Right lobe of liver (tissue), 6 donors: ENCODE results near the gene SARS1. TPM values are rescaled to one million over a fixed set of nuclear protein-coding genes. Genes with fewer than 3 reads are reported as not detected.

Experiments
- ATAC-seq, 4 donors: fragments of 200-7000 bp; cut with Tn5 transposase; one replicate each; pipeline ENCODE4 v1.9.1; 2020; ENCODE audit warnings: mild to moderate bottlenecking in 4 of 4, moderate library complexity in 4 of 4
- DNase-seq, 3 donors: peaks; one replicate each; pipeline ENCODE4 v3.0.0-alpha.2; 2020
- H3K27ac ChIP-seq, 3 donors: fragments of 200-600 bp; one replicate each; pipeline ENCODE4 v1.8.0; 2022
- H3K27me3 ChIP-seq, 2 donors: fragments of 200-600 bp; one replicate each; pipeline ENCODE4 v1.8.0; 2022
- H3K36me3 ChIP-seq, 4 donors: fragments of 200-600 bp; sonication (generic) in 1 of 4; one replicate each; pipeline versions ENCODE4 v1.5.1 to v1.8.0; 2017 to 2022; ENCODE audit warnings: control low read depth in 1 of 4
- H3K4me1 ChIP-seq, 4 donors: fragments of 200-600 bp; sonication (generic) in 1 of 4; one replicate each; pipeline versions ENCODE4 v1.5.1 to v1.8.0; 2017 to 2022; ENCODE audit warnings: control low read depth in 1 of 4
- H3K4me3 ChIP-seq, 3 donors: fragments of 200-600 bp; one replicate each; pipeline ENCODE4 v1.8.0; 2022
- H3K9me3 ChIP-seq, 4 donors: fragments of 200-600 bp; sonication (generic) in 1 of 4; one replicate each; pipeline versions ENCODE4 v1.5.1 to v1.8.0; 2017 to 2022; ENCODE audit warnings: control low read depth in 1 of 4
- POLR2A ChIP-seq: fragments of 450-650 bp; IDR thresholded peaks from one replicate; pipeline ENCODE4 v1.6.1; 2017; ENCODE audit warnings: antibody characterized with exemption, mild to moderate bottlenecking
- WGBS: methylation state at CpG from one replicate; pipeline ENCODE4 v1.1.6; 2018; ENCODE audit warnings: low coverage, low lambda C conversion rate; ENCODE audit not compliant: insufficient coverage; ENCODE audit errors: missing lambda C conversion rate; 5-methylcytosine and 5-hydroxymethylcytosine counted together
- intact Hi-C, 2 donors: fragments of 100-400 bp; cut with DNase I; formaldehyde crosslinking; loops; one replicate each; pipeline versions ENCODE4 v1.11.2 to v1.14.1; 2022
- total RNA-seq, 6 experiments: library from RNA; depleted of rRNA in 2 of 6; stranded (reverse); fragments of >200 nt in 2 of 6; fragmentation: NEBNext Ultra II Directional in 3 of 6; extraction: Animal tissue kit (Norgen Biotek cat#: 25700) in 3 of 6; gene quantifications; one replicate each; pipeline versions ENCODE4 v1.1.0 to v1.2.4, GENCODE V29; 2016 to 2023
- TF ChIP-seq, protein P1 (sequence below), 4 donors: fragments of 200-600 bp in 3 of 4; fragments of 450-650 bp in 1 of 4; IDR thresholded peaks; one replicate each; pipeline versions ENCODE4 v1.5.1 to v1.8.0; 2016 to 2022; ENCODE audit warnings: antibody characterized with exemption in 4 of 4, mild to moderate bottlenecking in 2 of 4
- donor health status: DM: no; HTN: yes; CAD: no.
- donor health status: DM: no; HTN: no; CAD: no.
- donor health status: DM: no; HTN: no; CAD: no.
- donor health status: DM: no; HTN: yes; CAD: no.
- donor health status: DM: no; HTN: yes; CAD: no.

SARS1 gene
- total RNA-seq, 6 experiments from 2014 or later = 73.5 to 123 (median 91.6) TPM

DNA sequence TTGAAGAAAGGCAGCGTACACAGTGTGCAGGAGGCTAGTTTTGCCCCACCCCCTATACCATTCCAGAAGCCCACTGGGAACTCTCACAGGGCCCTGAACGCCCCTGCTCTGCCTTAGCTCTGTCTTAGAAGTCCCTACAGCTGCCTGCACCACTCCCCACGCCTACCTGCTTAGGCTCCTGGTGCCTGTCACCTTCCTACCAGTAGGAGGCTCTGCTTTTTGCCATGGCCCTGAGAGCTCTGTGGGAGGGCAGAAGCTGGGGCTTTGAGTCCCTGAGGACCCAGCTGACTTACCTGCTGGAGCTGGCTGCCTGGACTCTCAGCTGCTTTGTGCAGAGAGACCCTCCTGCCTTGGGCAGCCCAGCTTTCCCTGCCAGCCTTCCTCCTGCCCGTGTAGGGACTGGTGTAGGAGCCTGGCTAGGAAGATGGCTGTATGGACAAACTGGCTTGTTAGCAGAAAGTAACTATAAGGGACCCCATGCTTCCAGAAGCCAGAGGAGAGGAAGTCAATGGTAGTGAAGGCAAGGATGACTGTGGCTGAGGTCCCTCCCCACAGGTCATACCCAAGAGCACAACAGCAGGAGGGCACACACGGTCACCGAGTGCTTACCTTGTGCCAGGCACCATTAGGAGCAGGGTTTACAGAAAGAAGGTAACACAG lies 25.8 kb downstream of the SARS1 start:
- Histone ChIP-seq H3K4me3 (no peak overlapping the region), H3K27ac (no peak overlapping the region), H3K4me1 (peaks cover 0 to 9% (median under 1%) of the 10 kb centered on the region in 4 donors), H3K27me3 (no peaks in the 10 kb centered on the region), H3K9me3 (no peaks in the 10 kb centered on the region), H3K36me3 (peaks cover 5 to 46% (median 26%) of the 10 kb centered on the region in 4 donors)
- intact Hi-C loops = no loop called here
- peak in 1 of 3 donors; percentile 44 for DNase-seq
- no peak for TF ChIP-seq POLR2A
- TF ChIP-seq, protein P1, sequence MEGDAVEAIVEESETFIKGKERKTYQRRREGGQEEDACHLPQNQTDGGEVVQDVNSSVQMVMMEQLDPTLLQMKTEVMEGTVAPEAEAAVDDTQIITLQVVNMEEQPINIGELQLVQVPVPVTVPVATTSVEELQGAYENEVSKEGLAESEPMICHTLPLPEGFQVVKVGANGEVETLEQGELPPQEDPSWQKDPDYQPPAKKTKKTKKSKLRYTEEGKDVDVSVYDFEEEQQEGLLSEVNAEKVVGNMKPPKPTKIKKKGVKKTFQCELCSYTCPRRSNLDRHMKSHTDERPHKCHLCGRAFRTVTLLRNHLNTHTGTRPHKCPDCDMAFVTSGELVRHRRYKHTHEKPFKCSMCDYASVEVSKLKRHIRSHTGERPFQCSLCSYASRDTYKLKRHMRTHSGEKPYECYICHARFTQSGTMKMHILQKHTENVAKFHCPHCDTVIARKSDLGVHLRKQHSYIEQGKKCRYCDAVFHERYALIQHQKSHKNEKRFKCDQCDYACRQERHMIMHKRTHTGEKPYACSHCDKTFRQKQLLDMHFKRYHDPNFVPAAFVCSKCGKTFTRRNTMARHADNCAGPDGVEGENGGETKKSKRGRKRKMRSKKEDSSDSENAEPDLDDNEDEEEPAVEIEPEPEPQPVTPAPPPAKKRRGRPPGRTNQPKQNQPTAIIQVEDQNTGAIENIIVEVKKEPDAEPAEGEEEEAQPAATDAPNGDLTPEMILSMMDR (IDR thresholded peaks at IDR 0.05) = peak; percentile 31 to 45 (median 38)
- 72% methylated on average over 6 of the region's 6 CpGs for WGBS
- ATAC-seq = peak; percentile 36 to 60 (median 56)

DNA sequence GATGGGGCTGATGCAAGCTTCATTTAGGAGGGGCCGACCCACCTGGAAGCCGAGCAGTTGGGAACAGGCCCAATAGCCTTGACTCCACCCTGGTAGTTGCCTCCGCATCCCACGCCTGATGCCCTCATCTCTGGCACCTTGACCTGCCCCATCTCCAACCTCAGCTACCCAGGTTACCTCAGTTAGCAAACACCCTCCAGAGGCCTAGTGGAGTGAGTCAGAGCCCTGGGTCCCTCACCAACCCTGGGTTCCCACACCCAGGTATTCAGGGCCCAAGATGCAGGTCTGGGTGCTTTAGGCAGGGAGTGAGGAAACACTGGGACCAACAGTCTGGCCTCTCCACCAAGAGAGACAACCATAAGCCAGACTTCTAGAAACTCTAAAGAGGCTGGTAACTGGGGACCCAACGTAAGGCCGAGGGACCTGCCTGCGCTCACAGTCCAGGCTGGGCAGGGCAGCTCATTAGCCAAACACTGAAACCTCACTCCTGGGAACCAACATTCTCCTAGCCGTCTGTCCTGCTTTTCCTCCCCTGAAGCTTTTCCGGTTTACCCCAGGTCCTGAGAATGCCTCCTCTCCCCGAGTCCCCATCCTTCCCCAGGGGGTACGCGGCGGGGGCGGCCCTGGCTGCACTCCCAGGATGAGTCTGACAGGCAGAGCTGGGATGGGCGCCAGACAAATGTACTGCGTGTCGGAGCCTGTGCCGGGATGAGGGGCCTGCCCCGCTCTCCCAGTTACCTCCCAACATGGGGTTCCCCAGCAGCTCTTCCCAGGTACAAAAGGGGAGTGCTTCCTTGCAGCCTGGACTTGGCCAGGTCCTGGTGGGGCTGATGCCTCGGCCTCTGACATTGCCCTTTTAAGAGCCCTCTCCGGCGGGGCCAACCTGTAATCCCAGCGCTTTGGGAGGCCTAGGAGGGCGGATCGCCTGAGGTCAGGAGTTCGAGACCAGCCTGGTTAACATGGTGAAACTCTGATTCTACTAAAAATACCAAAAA lies 26.7 kb downstream of the SARS1 start:
- 26% methylated on average over 10 of the region's 26 CpGs for WGBS
- intact Hi-C loops = no loop called here
- peak in 1 of 3 donors; percentile 55 for DNase-seq

GRCh38 chr1:109241344-109241743 lies 27.6 kb downstream of the SARS1 start:
- Histone ChIP-seq H3K4me1 (peaks cover 0 to 9% (median under 1%) of the 10 kb centered on the region in 4 donors), H3K4me3 (no peak overlapping the region), H3K27me3 (no peaks in the 10 kb centered on the region), H3K9me3 (no peaks in the 10 kb centered on the region), H3K36me3 (peaks cover 4 to 28% (median 14%) of the 10 kb centered on the region in 4 donors), H3K27ac (no peak overlapping the region)
- 13% methylated on average over 1 of the region's 6 CpGs for WGBS
- TF ChIP-seq POLR2A = no peak
- TF ChIP-seq, protein P1 (IDR thresholded peaks at IDR 0.05) = no peak
- ATAC-seq (peak in 3 of 4 donors; percentile 23 to 35 (median 26)), DNase-seq (peak in 1 of 3 donors; percentile 44)
- intact Hi-C loops = no loop called here

More for the DNA sequence above, 26.7 kb downstream of the SARS1 start:
- Histone ChIP-seq H3K9me3 (no peaks in the 10 kb centered on the region), H3K4me3 (no peak overlapping the region), H3K36me3 (peaks cover 5 to 37% (median 21%) of the 10 kb centered on the region in 4 donors), H3K27me3 (no peaks in the 10 kb centered on the region), H3K27ac (no peak overlapping the region), H3K4me1 (peaks cover 0 to 9% (median under 1%) of the 10 kb centered on the region in 4 donors)
- TF ChIP-seq, protein P1 (IDR thresholded peaks at IDR 0.05) = no peak
- no peak for TF ChIP-seq POLR2A
- ATAC-seq = peak; percentile 52 to 73 (median 58)

DNA sequence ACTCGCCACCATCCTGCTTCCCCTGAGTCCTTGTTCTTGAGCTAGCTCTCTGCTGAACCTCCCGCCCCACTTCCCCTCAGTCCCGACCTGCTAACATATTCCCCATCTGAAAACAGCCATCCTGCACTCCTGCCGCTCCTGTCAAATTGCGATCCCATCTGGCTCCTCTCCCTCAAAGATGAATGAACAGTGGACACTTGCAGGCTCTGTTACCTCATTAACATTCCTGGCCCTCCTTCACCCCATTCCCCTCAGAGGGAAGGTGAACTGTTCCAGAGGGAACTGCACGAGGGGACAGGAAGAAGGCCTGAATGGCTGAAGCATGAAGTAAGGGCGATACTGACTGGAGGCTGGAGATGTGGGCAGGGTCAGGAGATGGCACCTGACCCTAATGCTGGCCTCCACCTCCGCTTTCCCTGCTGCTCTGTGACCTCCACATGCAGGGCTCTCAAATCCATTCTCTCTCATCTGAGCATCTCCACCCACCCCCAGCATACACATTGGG lies 28.2 kb downstream of the SARS1 start:
- H3K36me3 ChIP-seq = peaks cover 0 to 22% (median 11%) of the 10 kb centered on the region in 4 donors
- H3K9me3 ChIP-seq = no peaks in the 10 kb centered on the region
- H3K4me3 ChIP-seq = no peak overlapping the region
- H3K4me1 ChIP-seq = peaks cover 0 to 9% (median under 1%) of the 10 kb centered on the region in 4 donors
- DNase-seq (no peak), ATAC-seq (peak in 2 of 4 donors; percentile 5 to 9)
- WGBS = 29% methylated on average over 8 of the region's 8 CpGs
- no peak overlapping the region for H3K27ac ChIP-seq
- TF ChIP-seq, protein P1 (IDR thresholded peaks at IDR 0.05) = no peak
- no peak for TF ChIP-seq POLR2A
- intact Hi-C loops = no loop called here
- H3K27me3 ChIP-seq = no peaks in the 10 kb centered on the region
